OCI-M1 (cell line): ENCODE results near the gene SLC49A3.

Experiments
- DNase-seq: peaks from one replicate; lab custom pipeline; 2025; lab: John Stamatoyannopoulos, UW

Gene SLC49A3

GRCh38 chr4:633406-633805 lies 55.5 kb downstream of the SLC49A3 start:
- DNase-seq, result no peak

- DNase-seq, result no peak
Observed at GRCh38 chr4:632926-633325, 56.0 kb downstream of the SLC49A3 start.

GRCh38 chr4:632196-632790 lies 56.7 kb downstream of the SLC49A3 start:
- DNase-seq, result no peak
